NK-92 (cell line): ENCODE results near the gene KRT14.
"Not testable (repeated sequence)": the region's sequence is repeated elsewhere in the genome, so short reads cannot be mapped to it uniquely, and the experiment has no call there.

Experiments
- DNase-seq: peaks from one replicate; lab custom pipeline; 2025; ENCODE audit not compliant: unreplicated experiment; lab: John Stamatoyannopoulos, UW

KRT14 gene

GRCh38 chr17:41610061-41610517, 23.4 kb upstream of the KRT14 start:
- not testable (repeated sequence) for DNase-seq

- DNase-seq = not testable (repeated sequence)
Observed at GRCh38 chr17:41606930-41607329, 20.2 kb upstream of the KRT14 start.

GRCh38 chr17:41602524-41602923, 15.8 kb upstream of the KRT14 start:
- no peak for DNase-seq

GRCh38 chr17:41600318-41600717, 13.6 kb upstream of the KRT14 start:
- DNase-seq = no peak

- DNase-seq = no peak
Observed at GRCh38 chr17:41599680-41600079, 13.0 kb upstream of the KRT14 start.

- no peak for DNase-seq
Observed at GRCh38 chr17:41595585-41595984, 8.9 kb upstream of the KRT14 start.

GRCh38 chr17:41594363-41594915, 7.7 kb upstream of the KRT14 start:
- DNase-seq = no peak

GRCh38 chr17:41593306-41593981, 6.7 kb upstream of the KRT14 start:
- no peak for DNase-seq

GRCh38 chr17:41592601-41593305, 6.1 kb upstream of the KRT14 start:
- no peak for DNase-seq

GRCh38 chr17:41589301-41589700, 2.6 kb upstream of the KRT14 start:
- no peak for DNase-seq

GRCh38 chr17:41588126-41588810, 1.6 kb upstream of the KRT14 start:
- DNase-seq = no peak

- no peak for DNase-seq
Observed at GRCh38 chr17:41585301-41586056, 1.2 kb downstream of the KRT14 start.

GRCh38 chr17:41584331-41584927, 2.3 kb downstream of the KRT14 start:
- not testable (repeated sequence) for DNase-seq

- DNase-seq = no peak
Observed at GRCh38 chr17:41583137-41584127, 3.3 kb downstream of the KRT14 start.

GRCh38 chr17:41582061-41582968, 4.4 kb downstream of the KRT14 start:
- DNase-seq = not testable (repeated sequence)

- no peak for DNase-seq
Observed at GRCh38 chr17:41581366-41582060, 5.2 kb downstream of the KRT14 start.

GRCh38 chr17:41580687-41581365, 5.9 kb downstream of the KRT14 start:
- DNase-seq = no peak
